Measurements from ENCODE around the gene PLA2G12A.

PLA2G12A gene

DNA sequence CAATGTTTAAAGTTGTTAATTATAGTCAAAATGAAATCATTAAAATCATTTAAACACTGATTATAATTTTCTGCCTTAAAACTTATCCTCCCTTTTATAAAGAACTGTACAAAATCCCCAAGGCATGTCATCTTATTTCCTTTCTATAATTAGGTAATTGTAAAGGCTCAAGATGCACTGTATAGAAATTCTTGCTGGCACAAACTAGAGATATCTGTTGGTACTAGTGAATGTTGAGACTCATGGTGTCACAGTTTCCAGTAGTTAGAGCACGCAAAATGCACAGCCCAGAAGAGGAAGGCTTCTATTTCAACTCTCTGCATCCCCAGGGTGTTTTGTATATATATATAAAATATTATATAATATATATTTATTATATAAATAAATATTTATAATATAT is 22.7 kb upstream of the PLA2G12A start:
- TF ChIP-seq, protein P1, sequence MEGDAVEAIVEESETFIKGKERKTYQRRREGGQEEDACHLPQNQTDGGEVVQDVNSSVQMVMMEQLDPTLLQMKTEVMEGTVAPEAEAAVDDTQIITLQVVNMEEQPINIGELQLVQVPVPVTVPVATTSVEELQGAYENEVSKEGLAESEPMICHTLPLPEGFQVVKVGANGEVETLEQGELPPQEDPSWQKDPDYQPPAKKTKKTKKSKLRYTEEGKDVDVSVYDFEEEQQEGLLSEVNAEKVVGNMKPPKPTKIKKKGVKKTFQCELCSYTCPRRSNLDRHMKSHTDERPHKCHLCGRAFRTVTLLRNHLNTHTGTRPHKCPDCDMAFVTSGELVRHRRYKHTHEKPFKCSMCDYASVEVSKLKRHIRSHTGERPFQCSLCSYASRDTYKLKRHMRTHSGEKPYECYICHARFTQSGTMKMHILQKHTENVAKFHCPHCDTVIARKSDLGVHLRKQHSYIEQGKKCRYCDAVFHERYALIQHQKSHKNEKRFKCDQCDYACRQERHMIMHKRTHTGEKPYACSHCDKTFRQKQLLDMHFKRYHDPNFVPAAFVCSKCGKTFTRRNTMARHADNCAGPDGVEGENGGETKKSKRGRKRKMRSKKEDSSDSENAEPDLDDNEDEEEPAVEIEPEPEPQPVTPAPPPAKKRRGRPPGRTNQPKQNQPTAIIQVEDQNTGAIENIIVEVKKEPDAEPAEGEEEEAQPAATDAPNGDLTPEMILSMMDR (IDR thresholded peaks at IDR 0.05; ENCODE audit: low read depth, low read length): no peak
- no peak for DNase-seq (ENCODE audit: low read depth in 2 of 2)

DNA sequence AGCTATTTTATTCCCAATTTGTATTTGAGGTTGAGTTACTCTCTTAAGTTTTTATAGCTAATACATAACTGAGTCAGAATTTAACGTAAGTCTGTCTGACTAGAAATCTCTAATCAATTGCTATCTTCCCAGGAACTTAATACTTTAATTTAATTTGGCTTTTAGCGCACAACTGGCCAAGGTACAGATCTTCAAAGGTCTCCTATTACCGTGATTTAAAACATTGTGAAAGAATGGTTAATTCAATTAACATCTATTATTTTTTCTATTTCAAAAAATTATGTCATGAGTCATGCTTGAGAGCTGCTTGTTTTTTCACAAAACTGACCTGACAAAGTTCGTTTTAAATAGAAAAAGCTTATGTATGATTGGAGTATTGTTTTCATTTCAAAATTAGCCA is 22.0 kb upstream of the PLA2G12A start:
- TF ChIP-seq, protein P1 (IDR thresholded peaks at IDR 0.05; ENCODE audit: low read depth, low read length): no peak
- no peak overlapping the region for H3K4me3 ChIP-seq (replicated peaks in 1 of 2; ENCODE audit: low read depth in 2 of 2, low read length in 2 of 2)
- no peak for DNase-seq (ENCODE audit: low read depth in 2 of 2)

More for the DNA sequence above, 22.7 kb upstream of the PLA2G12A start:
- no peak overlapping the region for H3K4me3 ChIP-seq (replicated peaks in 1 of 2; ENCODE audit: low read depth in 2 of 2, low read length in 2 of 2)

DNA sequence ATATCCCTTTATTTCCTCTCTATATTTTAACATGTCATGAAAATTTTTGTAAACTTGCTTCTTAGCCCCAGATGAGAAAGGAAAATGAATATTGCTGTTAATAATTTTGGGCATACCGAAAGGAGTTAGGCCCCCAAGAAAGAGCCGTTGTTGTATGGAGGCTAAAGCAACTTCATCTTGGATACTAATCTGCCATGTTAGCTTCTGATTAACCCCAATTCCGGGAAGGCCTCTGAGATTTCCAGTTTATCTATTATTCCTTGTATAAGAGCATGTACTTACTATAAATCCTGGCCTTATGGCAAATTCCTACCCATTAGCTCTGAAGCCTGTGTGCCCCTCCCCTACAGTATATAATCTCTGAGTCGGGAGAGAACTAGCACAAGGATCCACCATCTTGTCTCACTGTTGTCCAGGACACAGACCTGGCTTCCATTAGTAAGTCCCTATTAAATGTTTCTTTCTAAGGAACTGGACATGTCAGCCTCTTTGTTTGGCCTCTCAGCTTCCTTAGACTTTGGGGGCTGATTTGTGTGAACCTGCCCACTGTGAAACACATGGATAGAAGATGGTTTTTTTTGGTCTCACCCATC is 20.9 kb upstream of the PLA2G12A start:
- DNase-seq (ENCODE audit: low read depth in 2 of 2): no peak
- H3K4me3 ChIP-seq (replicated peaks in 1 of 2; ENCODE audit: low read depth in 2 of 2, low read length in 2 of 2): no peak overlapping the region
- TF ChIP-seq, protein P1 (IDR thresholded peaks at IDR 0.05; ENCODE audit: low read depth, low read length): no peak

DNA sequence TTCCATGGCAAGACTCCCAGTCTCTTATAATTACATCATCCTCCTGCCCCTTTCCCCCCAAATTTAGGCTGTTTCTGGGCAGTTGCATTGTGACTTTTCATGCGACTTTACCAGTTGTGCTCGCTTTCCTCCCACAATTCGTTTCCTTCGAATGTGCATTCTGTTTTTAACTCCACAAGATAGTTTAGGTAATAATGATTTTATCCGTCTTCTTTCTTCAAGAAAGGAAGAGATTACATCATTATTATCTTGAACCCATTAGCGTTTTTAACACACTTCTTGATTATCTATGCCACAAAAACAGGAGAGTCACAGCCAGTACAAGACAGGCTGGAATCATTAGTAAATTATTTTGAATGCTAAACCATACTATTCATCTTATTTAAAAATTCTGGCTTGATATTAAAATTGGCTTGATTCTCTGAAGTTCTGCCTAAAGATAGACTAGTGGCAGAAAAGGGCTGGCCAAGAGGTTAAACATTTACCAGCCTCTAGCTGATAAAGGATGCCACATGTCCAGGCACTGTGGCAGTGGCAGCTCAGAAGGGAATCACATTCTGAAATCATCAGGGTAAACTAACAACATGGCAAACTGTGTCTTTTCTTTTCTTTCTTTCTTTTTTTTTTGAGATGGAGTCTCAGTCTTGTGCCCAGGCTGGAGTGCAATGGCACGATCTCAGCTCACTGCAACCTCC is 19.7 kb upstream of the PLA2G12A start:
- DNase-seq (ENCODE audit: low read depth in 2 of 2): no peak
- H3K4me3 ChIP-seq (replicated peaks in 1 of 2; ENCODE audit: low read depth in 2 of 2, low read length in 2 of 2): no peak overlapping the region
- TF ChIP-seq, protein P1 (IDR thresholded peaks at IDR 0.05; ENCODE audit: low read depth, low read length): no peak

DNA sequence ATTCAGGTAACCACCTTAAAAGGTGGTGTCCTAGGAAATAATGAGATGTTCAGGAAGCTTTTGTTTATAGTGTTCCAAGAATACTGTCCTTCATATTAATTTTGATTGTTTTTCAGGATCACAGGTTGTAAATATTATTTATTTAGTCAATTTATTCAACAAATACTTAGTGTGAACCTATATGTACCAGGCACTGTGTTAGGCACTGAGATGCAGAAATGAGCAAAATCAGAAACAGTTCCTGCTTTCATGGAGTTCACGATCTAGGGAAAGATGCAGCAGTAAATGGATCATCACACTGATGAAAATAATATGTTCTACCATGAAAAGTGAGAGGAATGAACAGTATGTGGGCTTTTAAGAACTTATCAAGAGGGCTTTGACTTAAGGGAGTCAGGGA is 18.2 kb upstream of the PLA2G12A start:
- H3K4me3 ChIP-seq (replicated peaks in 1 of 2; ENCODE audit: low read depth in 2 of 2, low read length in 2 of 2): no peak overlapping the region
- TF ChIP-seq, protein P1 (IDR thresholded peaks at IDR 0.05; ENCODE audit: low read depth, low read length): no peak
- DNase-seq (ENCODE audit: low read depth in 2 of 2): no peak

DNA sequence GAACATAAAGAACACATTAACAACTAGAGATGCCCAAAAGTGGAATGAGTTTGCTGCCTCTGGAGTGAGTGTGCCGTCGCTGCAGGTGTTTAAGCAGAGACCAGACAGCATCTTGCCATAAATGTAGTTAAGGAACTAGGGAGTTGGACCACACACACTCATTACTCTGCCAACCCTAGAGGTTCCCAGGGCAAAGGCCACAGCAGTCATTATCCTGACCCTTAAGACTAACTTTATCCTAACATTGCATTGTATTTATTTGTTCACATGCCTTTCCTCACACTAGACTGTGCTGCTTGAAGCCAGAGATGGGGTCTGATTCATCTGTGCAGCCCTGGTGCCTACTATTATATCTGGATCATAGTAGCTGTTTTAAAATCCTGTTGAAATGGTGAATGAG is 16.9 kb upstream of the PLA2G12A start:
- no peak for DNase-seq (ENCODE audit: low read depth in 2 of 2)
- TF ChIP-seq, protein P1 (IDR thresholded peaks at IDR 0.05; ENCODE audit: low read depth, low read length): no peak

More for the DNA sequence above, 16.9 kb upstream of the PLA2G12A start:
- no peak overlapping the region for H3K4me3 ChIP-seq (replicated peaks in 1 of 2; ENCODE audit: low read depth in 2 of 2, low read length in 2 of 2)

Measured in cardiac fibroblast (primary cell).